BE2C (cell line): ENCODE measurements around the gene SERPINB12.

ENCODE experiments used
- DNase-seq: peaks from one replicate; pipeline ENCODE4 v3.0.0-alpha.2; 2020
- H3K27me3 ChIP-seq: fragments of 250-450 bp; sonication (Bioruptor Pico); 2 replicates; pipeline ENCODE4 v1.5.1; 2020; ENCODE audit warnings: mild to moderate bottlenecking
- H3K36me3 ChIP-seq: fragments of 250-450 bp; sonication (Bioruptor Pico); 2 replicates; pipeline ENCODE4 v1.5.1; 2020; ENCODE audit warnings: mild to moderate bottlenecking
- H3K4me1 ChIP-seq: fragments of 250-450 bp; sonication (Bioruptor Pico); 2 replicates; pipeline ENCODE4 v1.5.1; 2020
- H3K4me3 ChIP-seq: 2 replicates; pipeline ENCODE4 v1.5.1; 2011; ENCODE audit warnings: low read depth, low read length
- H3K9me3 ChIP-seq: fragments of 250-450 bp; sonication (Bioruptor Pico); 2 replicates; pipeline ENCODE4 v1.5.1; 2020
- TF ChIP-seq, protein P1 (sequence below): IDR thresholded peaks from 2 replicates; pipeline ENCODE4 v1.5.1; 2012; ENCODE audit warnings: mild to moderate bottlenecking, low read depth, low read length

Gene SERPINB12

DNA sequence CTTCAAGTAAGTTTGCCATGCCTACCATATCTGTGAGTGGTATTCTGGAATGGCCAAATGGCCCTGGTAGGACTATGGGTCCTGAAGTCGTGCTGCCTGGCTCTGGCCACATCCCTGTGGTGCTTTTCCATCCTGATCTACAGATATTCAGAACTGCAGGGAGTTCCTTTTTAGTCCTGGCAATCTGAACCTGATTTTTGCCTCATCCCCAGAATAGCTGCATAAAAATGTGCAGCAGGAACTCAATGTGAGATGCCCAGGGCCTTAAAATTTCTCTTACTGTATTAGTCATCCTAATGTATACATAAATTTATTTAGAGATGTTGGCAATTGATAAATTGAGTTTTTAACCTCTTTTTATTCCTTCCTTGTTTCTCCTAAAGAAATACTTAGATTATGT is 50.3 kb downstream of the SERPINB12 start:
- Histone ChIP-seq H3K9me3 (no peaks in the 10 kb centered on the region), H3K36me3 (no peaks in the 10 kb centered on the region), H3K27me3 (no peaks in the 10 kb centered on the region), H3K4me3 (no peak overlapping the region), H3K4me1 (no peaks in the 10 kb centered on the region)
- no peak for DNase-seq
- TF ChIP-seq, protein P1, sequence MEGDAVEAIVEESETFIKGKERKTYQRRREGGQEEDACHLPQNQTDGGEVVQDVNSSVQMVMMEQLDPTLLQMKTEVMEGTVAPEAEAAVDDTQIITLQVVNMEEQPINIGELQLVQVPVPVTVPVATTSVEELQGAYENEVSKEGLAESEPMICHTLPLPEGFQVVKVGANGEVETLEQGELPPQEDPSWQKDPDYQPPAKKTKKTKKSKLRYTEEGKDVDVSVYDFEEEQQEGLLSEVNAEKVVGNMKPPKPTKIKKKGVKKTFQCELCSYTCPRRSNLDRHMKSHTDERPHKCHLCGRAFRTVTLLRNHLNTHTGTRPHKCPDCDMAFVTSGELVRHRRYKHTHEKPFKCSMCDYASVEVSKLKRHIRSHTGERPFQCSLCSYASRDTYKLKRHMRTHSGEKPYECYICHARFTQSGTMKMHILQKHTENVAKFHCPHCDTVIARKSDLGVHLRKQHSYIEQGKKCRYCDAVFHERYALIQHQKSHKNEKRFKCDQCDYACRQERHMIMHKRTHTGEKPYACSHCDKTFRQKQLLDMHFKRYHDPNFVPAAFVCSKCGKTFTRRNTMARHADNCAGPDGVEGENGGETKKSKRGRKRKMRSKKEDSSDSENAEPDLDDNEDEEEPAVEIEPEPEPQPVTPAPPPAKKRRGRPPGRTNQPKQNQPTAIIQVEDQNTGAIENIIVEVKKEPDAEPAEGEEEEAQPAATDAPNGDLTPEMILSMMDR: no peak

DNA sequence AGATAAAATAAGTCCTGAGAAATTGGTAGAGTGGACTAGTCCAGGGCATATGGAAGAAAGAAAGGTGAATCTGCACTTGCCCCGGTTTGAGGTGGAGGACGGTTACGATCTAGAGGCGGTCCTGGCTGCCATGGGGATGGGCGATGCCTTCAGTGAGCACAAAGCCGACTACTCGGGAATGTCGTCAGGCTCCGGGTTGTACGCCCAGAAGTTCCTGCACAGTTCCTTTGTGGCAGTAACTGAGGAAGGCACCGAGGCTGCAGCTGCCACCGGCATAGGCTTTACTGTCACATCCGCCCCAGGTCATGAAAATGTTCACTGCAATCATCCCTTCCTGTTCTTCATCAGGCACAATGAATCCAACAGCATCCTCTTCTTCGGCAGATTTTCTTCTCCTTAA is 54.8 kb downstream of the SERPINB12 start:
- no peaks in the 10 kb centered on the region for H3K36me3 ChIP-seq
- TF ChIP-seq, protein P1: no peak
- H3K27me3 ChIP-seq: no peaks in the 10 kb centered on the region
- no peaks in the 10 kb centered on the region for H3K4me1 ChIP-seq
- H3K4me3 ChIP-seq: no peak overlapping the region
- no peaks in the 10 kb centered on the region for H3K9me3 ChIP-seq
- no peak for DNase-seq

DNA sequence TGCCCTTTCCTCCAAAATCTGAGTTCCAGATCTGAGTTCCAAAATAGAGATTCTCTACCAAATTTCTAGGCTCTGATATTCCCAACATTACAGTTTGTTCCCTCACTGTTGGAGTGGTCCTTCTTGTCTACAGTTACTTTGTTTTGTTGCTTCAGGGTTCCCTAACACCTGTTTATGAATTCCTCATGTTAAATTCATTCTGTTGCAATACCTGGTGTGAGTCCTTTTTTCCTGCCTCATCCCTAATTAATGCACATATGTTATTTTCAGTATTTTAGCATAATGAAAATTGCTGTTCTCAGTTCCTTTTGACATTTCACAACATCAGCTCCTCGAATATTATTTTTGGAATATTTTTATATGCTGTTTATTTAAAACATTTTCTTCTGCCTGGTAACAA is 61.2 kb downstream of the SERPINB12 start:
- H3K4me1 ChIP-seq: no peaks in the 10 kb centered on the region
- H3K27me3 ChIP-seq: no peaks in the 10 kb centered on the region
- H3K36me3 ChIP-seq: no peaks in the 10 kb centered on the region
- no peak for DNase-seq
- H3K9me3 ChIP-seq: no peaks in the 10 kb centered on the region
- TF ChIP-seq, protein P1: no peak
- H3K4me3 ChIP-seq: no peak overlapping the region

DNA sequence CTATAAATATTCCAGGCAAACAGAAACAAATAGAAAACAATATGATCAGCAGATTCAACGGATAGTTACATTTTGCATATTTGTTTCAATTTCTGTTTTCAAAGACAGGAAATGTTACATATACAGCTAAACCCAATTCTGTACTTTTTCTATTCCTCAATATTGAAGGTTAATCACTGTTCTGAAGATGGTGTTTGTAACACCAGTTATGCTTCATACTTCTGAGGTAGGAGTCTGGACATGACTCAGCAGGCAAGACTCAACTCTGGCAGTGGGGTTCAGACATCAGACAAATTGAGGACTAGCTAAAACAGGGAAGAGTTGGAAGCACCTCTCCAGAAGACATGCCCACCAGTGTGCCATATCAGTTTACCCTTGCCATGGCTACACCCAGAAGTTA is 61.6 kb downstream of the SERPINB12 start:
- TF ChIP-seq, protein P1: no peak

DNA sequence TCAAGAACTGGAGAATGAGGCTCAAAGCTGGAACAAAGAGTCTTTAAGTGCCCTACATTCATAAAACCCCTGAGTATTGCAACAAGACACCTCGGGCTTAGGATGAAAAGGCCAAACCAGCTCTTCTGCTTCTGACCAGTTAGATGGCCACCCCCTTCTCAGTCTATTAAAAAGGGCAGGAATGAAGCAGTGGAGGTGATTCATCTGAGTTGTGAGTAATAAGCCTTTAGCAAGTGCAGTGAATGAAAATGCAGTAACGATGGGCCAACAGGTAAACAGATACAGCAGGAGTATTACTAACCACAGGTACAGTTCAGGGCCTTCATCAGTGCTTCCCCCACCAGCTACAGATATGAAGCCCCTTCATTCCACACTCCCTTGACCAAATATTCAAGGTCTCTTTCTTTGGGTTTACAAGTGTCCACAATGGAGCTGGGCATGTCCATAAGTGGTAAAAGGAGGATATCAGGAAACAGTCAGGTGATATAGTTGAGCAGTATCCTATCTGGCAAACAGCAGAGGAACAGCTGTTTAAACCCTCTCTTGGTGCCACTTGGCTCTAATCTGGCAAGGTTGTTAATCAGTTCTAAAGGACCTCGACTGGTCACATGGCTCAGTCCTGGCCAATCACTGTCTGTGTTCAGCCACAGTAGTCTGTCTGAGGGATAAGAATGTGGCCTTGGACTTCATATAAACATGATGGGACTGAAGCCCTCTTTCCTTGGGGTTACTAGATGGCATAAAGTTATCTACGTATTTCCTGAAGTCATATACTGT is 62.8 kb downstream of the SERPINB12 start:
- DNase-seq: no peak
- no peaks in the 10 kb centered on the region for H3K27me3 ChIP-seq
- H3K4me3 ChIP-seq: no peak overlapping the region
- TF ChIP-seq, protein P1: no peak
- no peaks in the 10 kb centered on the region for H3K4me1 ChIP-seq
- H3K9me3 ChIP-seq: no peaks in the 10 kb centered on the region
- no peaks in the 10 kb centered on the region for H3K36me3 ChIP-seq

More for the DNA sequence above, 61.6 kb downstream of the SERPINB12 start:
- Histone ChIP-seq H3K36me3 (no peaks in the 10 kb centered on the region), H3K4me3 (no peak overlapping the region), H3K4me1 (no peaks in the 10 kb centered on the region), H3K9me3 (no peaks in the 10 kb centered on the region), H3K27me3 (no peaks in the 10 kb centered on the region)
- no peak for DNase-seq

DNA sequence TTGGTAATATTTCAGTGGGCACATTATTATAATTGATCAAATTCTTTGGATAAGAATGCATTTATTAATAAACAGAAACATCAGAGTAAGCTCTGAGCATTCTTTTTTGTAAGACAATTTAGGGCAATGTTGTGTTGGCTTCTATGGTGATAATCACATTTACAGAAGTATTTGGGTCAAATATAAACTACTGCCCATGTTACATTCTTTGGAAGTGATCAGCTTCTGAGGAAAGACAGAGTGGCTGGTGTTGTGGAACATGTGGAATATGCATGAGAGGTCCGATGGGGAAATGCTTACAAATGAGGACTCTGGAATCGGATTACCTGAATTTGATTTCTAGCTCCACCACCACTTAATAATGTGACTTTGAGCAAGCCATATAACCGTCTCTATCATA is 64.4 kb downstream of the SERPINB12 start:
- no peaks in the 10 kb centered on the region for H3K4me1 ChIP-seq
- TF ChIP-seq, protein P1: no peak
- no peak for DNase-seq
- H3K4me3 ChIP-seq: no peak overlapping the region
- H3K36me3 ChIP-seq: no peaks in the 10 kb centered on the region
- no peaks in the 10 kb centered on the region for H3K27me3 ChIP-seq
- no peaks in the 10 kb centered on the region for H3K9me3 ChIP-seq
